Small intestine (tissue), 4 donors: Measurements from ENCODE around the gene LRRC63. TPM values are rescaled to one million over a fixed set of nuclear protein-coding genes. Genes with fewer than 3 reads are reported as not detected.

Source experiments
- polyA plus RNA-seq, 4 donors: library from polyadenylated mRNA; stranded (reverse) in 3 of 4; unstranded in 1 of 4; fragments of 200-250 nt in 3 of 4; fragments of 120-200 nt in 1 of 4; gene quantifications; one replicate each; pipeline versions ENCODE4 v1.2.1 to v1.2.3, GENCODE V29; 2013
- donor health status: healthy with polysubstance abuse.
- donor health status: Bipolar disorder and iron deficiency.
- donor health status: healthy.

Gene LRRC63
- polyA plus RNA-seq, 4 donors, result 0.03 TPM; not detected in 3

Other genes starting within 250 kb of the LRRC63 start
- gene ZC3H13, start 159.2 kb upstream of the LRRC63 start, polyA plus RNA-seq, result 10 to 100 TPM in 3 of 4 donors, 1 to 10 TPM in 1; 9.2 to 34.5 (median 10.8) TPM
- gene CPB2, start 106.9 kb upstream of the LRRC63 start, polyA plus RNA-seq, result under 1 TPM in 1 of 4 donors, not detected in 3; 0.06 TPM
- gene LCP1, start 29.8 kb upstream of the LRRC63 start, polyA plus RNA-seq, result 10 to 100 TPM; 14.1 to 35.5 (median 24.7) TPM
- 1 to 10 TPM in 3 of 4 donors, under 1 TPM in 1; 0.67 to 6.2 (median 3.2) TPM for gene RUBCNL, start 175.3 kb downstream of the LRRC63 start, polyA plus RNA-seq